ENCODE data around the gene SPACA5.
A peak's percentile ranks its signal among the peaks of the same experiment; 100 is the strongest.
"Not testable (repeated sequence)": the region's sequence is repeated elsewhere in the genome, so short reads cannot be mapped to it uniquely, and the experiment has no call there.

The SPACA5 gene

GRCh38 chrX:48021026-48021900, 14.5 kb downstream of the SPACA5 start:
- DNase-seq (ENCODE audit: low read depth in 2 of 2): peak; percentile 60 to 62

- no peak for DNase-seq (ENCODE audit: low read depth in 2 of 2)
Measured at GRCh38 chrX:48022100-48022499, 15.3 kb downstream of the SPACA5 start.

GRCh38 chrX:48022738-48023137, 15.9 kb downstream of the SPACA5 start:
- no peak for DNase-seq (ENCODE audit: low read depth in 2 of 2)

GRCh38 chrX:48025561-48025960, 18.8 kb downstream of the SPACA5 start:
- peak in 1 of 2 donors; percentile 28 for DNase-seq (ENCODE audit: low read depth in 2 of 2)

GRCh38 chrX:48027545-48027944, 20.8 kb downstream of the SPACA5 start:
- DNase-seq (ENCODE audit: low read depth in 2 of 2): not testable (repeated sequence)

- DNase-seq (ENCODE audit: low read depth in 2 of 2): no peak
Measured at GRCh38 chrX:48028091-48028490, 21.3 kb downstream of the SPACA5 start.

- no peak for DNase-seq (ENCODE audit: low read depth in 2 of 2)
Measured at GRCh38 chrX:48030237-48030636, 23.4 kb downstream of the SPACA5 start.

GRCh38 chrX:48030641-48031173, 23.9 kb downstream of the SPACA5 start:
- not testable (repeated sequence) for DNase-seq (ENCODE audit: low read depth in 2 of 2)

- DNase-seq (ENCODE audit: low read depth in 2 of 2): no peak
Measured at GRCh38 chrX:48035891-48036290, 29.1 kb downstream of the SPACA5 start.

- no peak for DNase-seq (ENCODE audit: low read depth in 2 of 2)
Measured at GRCh38 chrX:48043056-48043455, 36.3 kb downstream of the SPACA5 start.

- no peak for DNase-seq (ENCODE audit: low read depth in 2 of 2)
Measured at GRCh38 chrX:48045410-48046311, 38.9 kb downstream of the SPACA5 start.

- DNase-seq (ENCODE audit: low read depth in 2 of 2): no peak
Measured at GRCh38 chrX:48046846-48047245, 40.1 kb downstream of the SPACA5 start.

GRCh38 chrX:48058621-48059295, 52.0 kb downstream of the SPACA5 start:
- no peak for DNase-seq (ENCODE audit: low read depth in 2 of 2)

- no peak for DNase-seq (ENCODE audit: low read depth in 2 of 2)
Measured at GRCh38 chrX:48059296-48059639, 52.5 kb downstream of the SPACA5 start.
